Ramos (cell line): ENCODE results near the gene RNASEH2A.
"Not testable (repeated sequence)": the region's sequence is repeated elsewhere in the genome, so short reads cannot be mapped to it uniquely, and the experiment has no call there.

Experiments used
- in situ Hi-C: fragments of 300-500 bp; cut with MboI; formaldehyde crosslinking; loops from one replicate; pipeline ENCODE4 v1.14.3; 2022; ENCODE audit warnings: low sequenced_read_pairs; ENCODE audit not compliant: unreplicated experiment

The RNASEH2A gene

GRCh38 chr19:12792853-12793289, 13.5 kb upstream of the RNASEH2A start:
- in situ Hi-C loops = no loop called here

GRCh38 chr19:12793290-12794195, 12.8 kb upstream of the RNASEH2A start:
- in situ Hi-C loops = no loop called here

GRCh38 chr19:12794196-12794941, 12.0 kb upstream of the RNASEH2A start:
- in situ Hi-C loops = no loop called here

- in situ Hi-C loops = loop anchor here (5.0 kb wide), 1 partner anchor 33 kb away; no protein-coding TSS in a partner anchor
Observed at GRCh38 chr19:12794971-12795381, 11.4 kb upstream of the RNASEH2A start.

- in situ Hi-C loops = loop anchor here (5.0 kb wide), 1 partner anchor 34 kb away; no protein-coding TSS in a partner anchor
Observed at GRCh38 chr19:12796146-12797071, 10.0 kb upstream of the RNASEH2A start.

- in situ Hi-C loops = loop anchor here (5.0 kb wide), 1 partner anchor 35 kb away; no protein-coding TSS in a partner anchor
Observed at GRCh38 chr19:12797141-12797587, 9.2 kb upstream of the RNASEH2A start.

DNA sequence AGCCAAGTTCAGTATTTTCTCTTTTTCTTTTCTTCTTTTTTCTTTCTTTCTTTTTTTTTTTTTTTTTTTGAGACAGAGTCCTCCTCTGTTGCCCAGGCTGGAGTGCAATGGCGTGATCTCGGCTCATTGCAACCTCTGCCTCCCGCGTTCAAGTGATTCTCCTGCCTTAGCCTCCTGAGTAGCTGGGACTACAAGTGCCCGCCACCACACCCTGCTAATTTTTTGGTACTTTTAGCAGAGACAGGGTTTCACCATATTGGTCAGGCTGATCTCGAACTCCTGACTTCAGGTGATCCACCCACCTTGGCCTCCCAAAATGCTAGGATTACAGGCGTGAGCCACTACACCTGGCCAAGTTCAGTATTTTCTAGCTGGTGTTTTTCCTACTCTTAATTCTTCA, 8.8 kb upstream of the RNASEH2A start:
- in situ Hi-C loops = loop anchor here (5.0 kb wide), 1 partner anchor 35 kb away; no protein-coding TSS in a partner anchor

GRCh38 chr19:12799742-12800465, 6.5 kb upstream of the RNASEH2A start:
- in situ Hi-C loops = loop anchor here (5.0 kb wide), 1 partner anchor 38 kb away; no protein-coding TSS in a partner anchor

- in situ Hi-C loops = no loop called here
Observed at GRCh38 chr19:12800466-12800770, 6.0 kb upstream of the RNASEH2A start.

- in situ Hi-C loops = no loop called here
Observed at GRCh38 chr19:12800923-12801465, 5.4 kb upstream of the RNASEH2A start.

DNA sequence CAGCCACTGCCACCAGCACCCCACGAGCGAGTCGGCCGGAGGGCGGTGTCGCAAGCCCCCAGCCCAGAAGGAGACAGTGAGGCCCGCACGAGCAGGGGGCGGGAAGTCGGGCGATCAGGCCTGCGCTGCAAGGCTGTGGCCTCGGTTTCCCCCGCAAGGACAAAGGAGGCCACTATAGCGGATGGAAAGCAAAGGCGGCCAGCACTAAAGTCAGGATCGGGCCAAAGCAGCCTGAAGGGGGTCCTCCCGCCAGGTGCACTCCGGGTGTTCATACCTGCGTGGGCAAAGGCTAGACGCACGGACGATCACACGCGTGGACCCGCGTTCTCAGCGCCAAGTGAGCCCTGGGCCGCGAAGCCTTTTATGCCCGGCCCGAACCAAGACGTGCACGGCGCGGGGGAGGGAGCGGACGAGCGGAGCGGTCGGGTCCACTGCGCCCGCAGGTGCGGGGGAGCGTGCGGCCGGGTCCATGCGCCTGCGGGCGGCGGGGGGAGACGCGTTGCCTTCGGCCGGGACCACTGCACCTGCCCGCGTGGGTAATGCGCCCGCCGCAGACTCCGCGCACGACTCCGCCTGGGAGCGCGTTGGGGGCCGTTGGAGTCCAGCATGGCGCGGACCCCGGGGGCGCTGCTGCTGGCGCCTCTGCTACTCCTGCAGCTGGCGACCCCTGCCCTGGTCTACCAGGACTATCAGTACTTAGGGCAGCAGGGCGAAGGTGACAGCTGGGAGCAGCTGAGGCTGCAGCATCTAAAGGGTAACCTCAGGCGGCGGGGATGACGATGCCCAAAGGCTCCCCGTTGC, 4.7 kb upstream of the RNASEH2A start, which contains the start of the genes PRDX2 and THSD8:
Gene PRDX2, minus strand, starts transcription at position 335 of the 801 bp plus-strand sequence. CDS start 539 bp downstream, outside the sequence.
Gene THSD8, plus strand, starts transcription at position 604 of the 801 bp plus-strand sequence. Its CDS starts 3 bp downstream, at position 607.
- in situ Hi-C loops = no loop called here

- in situ Hi-C loops = no loop called here
Observed at GRCh38 chr19:12802267-12803106, 3.9 kb upstream of the RNASEH2A start.

GRCh38 chr19:12804051-12804450, 2.3 kb upstream of the RNASEH2A start:
- in situ Hi-C loops = no loop called here

DNA sequence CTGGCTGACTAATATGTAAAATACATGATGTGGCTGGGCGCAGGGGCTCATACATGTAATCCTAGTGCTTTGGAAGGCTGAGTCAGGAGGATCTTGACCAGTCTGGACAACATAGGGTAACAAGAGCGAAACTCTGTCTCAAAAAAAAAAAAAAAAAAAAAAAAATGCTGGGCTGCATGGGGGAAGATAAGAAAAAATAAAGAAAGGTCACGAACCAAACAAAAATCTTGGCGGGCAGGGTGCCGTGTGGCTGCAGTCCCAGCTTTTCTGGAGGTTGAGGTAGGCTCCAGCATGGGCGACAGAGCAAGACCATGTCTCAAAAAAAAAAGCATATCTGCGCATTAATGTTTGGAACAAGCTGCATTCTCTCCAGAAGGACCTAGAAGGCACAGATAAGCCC, 8.7 kb downstream of the RNASEH2A start:
- in situ Hi-C loops = no loop called here

DNA sequence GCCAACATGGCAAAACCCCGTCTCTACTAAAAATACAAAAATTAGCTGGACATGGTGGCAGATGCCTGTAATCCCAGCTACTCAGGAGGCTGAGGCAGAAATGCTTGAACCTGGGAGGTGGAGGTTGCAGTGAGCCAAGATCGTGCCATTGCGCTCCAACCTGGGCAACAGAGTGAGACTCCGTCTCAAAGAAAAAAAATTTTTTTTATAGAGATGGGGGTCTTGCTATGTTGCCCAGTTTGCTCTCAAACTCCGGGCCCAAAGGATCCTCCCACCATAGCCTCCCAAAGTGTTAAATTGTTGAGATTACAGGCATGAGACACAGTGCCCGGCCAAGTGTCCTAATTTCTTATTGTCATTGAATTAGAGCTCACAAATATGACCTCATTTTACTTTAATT, 10.8 kb downstream of the RNASEH2A start:
- in situ Hi-C loops = not testable (repeated sequence)

GRCh38 chr19:12817810-12818209, 11.4 kb downstream of the RNASEH2A start:
- in situ Hi-C loops = not testable (repeated sequence)

DNA sequence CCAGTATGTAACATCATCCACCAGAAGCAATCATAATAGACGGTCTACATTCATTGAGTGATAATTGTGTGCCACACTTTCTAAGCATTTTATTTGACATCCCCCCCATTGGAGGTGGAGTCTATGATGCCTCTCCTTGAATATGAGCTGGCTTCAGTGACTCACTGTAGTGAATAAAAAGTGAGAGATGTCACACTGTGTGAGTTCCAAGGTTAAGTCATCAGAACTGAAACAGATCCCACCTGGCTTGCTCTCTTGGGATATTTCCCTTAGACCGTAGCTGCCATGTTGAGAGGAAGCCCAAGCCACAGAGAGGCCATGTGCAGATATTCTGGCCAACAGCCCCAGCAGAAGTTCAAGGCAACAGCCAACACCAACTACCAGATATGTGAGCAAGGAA, 15.4 kb downstream of the RNASEH2A start:
- in situ Hi-C loops = no loop called here
